HEK293 (cell line): ENCODE measurements around the gene CHI3L1.

Experiments used
- CTCF ChIP-seq: fragments of 450-650 bp; formaldehyde crosslinking; IDR thresholded peaks from 2 replicates; pipeline ENCODE4 v1.5.1; 2016; ENCODE audit warnings: missing biosample characterization, missing genetic modification characterization
- PBX3 ChIP-seq: sonication (generic); formaldehyde crosslinking; IDR thresholded peaks from 2 replicates; pipeline ENCODE4 v1.8.1; 2022; ENCODE audit warnings: mild to moderate bottlenecking, moderate library complexity, missing genetic modification reagents
- ZNF274 ChIP-seq, 2 experiments: fragments of 200-500 bp in 1 of 2; fragments of 450-650 bp in 1 of 2; sonication (Bioruptor generic) in 1 of 2; formaldehyde crosslinking in 1 of 2; IDR thresholded peaks; 2 replicates each; pipeline versions ENCODE4 v1.5.1 to v1.6.1; 2014 to 2016; ENCODE audit warnings: borderline replicate concordance in 1 of 2, inconsistent platforms in 1 of 2, low read length in 1 of 2, missing biosample characterization in 1 of 2, missing genetic modification characterization in 1 of 2
- ZNF362 ChIP-seq: fragments of 450-650 bp; formaldehyde crosslinking; IDR thresholded peaks from 2 replicates; pipeline ENCODE4 v1.5.1; 2016; ENCODE audit warnings: missing biosample characterization, missing genetic modification characterization
- ZNF624 ChIP-seq: fragments of 450-650 bp; formaldehyde crosslinking; IDR thresholded peaks from 2 replicates; pipeline ENCODE4 v1.5.1; 2017; ENCODE audit warnings: missing biosample characterization, missing genetic modification characterization
- ZNF830 ChIP-seq: fragments of 450-650 bp; IDR thresholded peaks from 2 replicates; pipeline ENCODE4 v1.5.0; 2018; ENCODE audit warnings: missing biosample characterization, missing genetic modification characterization, low read depth, mild to moderate bottlenecking, moderate library complexity

DNA sequence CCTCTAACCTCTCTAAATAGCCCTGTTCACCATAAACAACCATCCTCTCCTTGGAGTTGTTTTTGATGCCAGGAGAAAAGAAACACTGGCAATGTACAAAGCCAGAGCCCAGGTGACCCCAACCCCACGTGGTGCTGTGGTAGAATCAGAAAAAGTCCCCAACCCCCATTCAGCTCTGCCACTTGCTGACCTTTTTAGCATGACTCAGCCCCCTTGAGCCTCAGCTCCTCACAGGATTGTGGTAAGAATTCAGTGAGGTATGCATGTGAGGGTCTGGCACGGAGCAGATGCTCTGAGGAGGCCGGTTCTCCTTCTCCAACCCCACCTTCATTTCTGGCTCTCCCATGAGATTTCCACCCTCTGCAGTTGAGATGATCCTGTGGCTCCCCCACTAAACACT, 11.1 kb upstream of the CHI3L1 start:
- no peak for TF ChIP-seq PBX3 (CRISPR knock-in tag)
- no peak for TF ChIP-seq ZNF274 (IDR thresholded peaks at IDR 0.05; ENCODE audit: low read length)
- TF ChIP-seq ZNF274 (tag by site-specific recombination; IDR thresholded peaks at IDR 0.05; ENCODE audit: borderline replicate concordance), result no peak
- TF ChIP-seq ZNF830, result no peak
- TF ChIP-seq CTCF (tag by site-specific recombination), result no peak
- TF ChIP-seq ZNF362 (tag by site-specific recombination), result no peak
- TF ChIP-seq ZNF624, result no peak
